ENCODE measurements around the gene MLXIP.

GRCh38 chr12:122067966-122068365 lies 10.6 kb upstream of the MLXIP start:
- TF ChIP-seq, protein P1, sequence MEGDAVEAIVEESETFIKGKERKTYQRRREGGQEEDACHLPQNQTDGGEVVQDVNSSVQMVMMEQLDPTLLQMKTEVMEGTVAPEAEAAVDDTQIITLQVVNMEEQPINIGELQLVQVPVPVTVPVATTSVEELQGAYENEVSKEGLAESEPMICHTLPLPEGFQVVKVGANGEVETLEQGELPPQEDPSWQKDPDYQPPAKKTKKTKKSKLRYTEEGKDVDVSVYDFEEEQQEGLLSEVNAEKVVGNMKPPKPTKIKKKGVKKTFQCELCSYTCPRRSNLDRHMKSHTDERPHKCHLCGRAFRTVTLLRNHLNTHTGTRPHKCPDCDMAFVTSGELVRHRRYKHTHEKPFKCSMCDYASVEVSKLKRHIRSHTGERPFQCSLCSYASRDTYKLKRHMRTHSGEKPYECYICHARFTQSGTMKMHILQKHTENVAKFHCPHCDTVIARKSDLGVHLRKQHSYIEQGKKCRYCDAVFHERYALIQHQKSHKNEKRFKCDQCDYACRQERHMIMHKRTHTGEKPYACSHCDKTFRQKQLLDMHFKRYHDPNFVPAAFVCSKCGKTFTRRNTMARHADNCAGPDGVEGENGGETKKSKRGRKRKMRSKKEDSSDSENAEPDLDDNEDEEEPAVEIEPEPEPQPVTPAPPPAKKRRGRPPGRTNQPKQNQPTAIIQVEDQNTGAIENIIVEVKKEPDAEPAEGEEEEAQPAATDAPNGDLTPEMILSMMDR (conservative IDR thresholded peaks at IDR 0.05; ENCODE audit: low read length), result no peak
- no peak for TF ChIP-seq EZH2phosphoT487 (IDR thresholded peaks at IDR 0.05; ENCODE audit: borderline replicate concordance, low read depth, low read length)

All from OCI-LY7 (cell line).